Measurements from ENCODE around the gene GATA5.

Gene GATA5

DNA sequence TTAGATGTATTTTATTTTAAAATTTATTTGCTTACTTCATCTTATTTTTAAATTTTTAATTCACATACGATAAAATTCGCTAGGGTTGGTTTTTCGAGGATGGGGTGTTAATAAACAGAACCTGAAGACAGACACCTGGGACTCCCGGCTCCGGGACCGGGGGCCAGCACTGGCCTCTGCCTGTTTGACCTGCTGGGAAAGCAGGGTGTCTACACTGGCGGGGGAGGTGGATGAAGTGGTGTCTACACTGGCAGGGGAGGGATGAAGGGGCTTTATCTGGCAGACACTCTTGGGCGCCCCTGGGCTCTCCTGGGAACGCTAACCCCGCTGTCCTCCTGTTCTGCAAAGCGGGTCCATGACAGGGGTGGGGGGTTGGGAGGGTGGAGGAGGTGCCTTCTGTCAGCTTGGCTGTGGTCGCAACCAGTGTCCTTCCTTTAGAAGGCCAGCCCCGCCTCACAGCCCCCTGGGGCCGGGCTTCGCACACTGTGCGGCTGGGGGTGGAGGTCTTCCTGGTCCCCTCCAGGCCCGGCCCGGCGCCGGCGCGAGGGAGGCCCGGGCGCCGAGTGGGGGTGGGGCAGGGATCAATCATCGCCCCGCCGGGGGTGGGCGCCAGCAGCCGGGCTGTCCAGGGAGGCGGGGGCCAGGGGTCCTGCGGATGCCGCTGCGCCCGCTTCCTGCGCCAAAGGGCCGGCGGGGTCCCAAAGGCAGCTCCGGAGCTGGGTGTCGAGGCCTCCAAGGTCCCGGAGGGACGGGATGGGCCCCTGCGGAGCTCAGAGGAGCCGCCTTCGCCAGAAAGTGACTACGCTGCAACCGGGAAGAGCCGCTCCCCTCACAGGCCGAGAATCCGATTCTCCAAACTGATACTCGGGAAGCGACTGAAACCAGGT, 1.8 kb downstream of the GATA5 start:
- no peak overlapping the region for H3K4me3 ChIP-seq (ENCODE audit: low read depth, low read length)
- DNase-seq (ENCODE audit: low read depth) = no peak
- TF ChIP-seq, protein P1, sequence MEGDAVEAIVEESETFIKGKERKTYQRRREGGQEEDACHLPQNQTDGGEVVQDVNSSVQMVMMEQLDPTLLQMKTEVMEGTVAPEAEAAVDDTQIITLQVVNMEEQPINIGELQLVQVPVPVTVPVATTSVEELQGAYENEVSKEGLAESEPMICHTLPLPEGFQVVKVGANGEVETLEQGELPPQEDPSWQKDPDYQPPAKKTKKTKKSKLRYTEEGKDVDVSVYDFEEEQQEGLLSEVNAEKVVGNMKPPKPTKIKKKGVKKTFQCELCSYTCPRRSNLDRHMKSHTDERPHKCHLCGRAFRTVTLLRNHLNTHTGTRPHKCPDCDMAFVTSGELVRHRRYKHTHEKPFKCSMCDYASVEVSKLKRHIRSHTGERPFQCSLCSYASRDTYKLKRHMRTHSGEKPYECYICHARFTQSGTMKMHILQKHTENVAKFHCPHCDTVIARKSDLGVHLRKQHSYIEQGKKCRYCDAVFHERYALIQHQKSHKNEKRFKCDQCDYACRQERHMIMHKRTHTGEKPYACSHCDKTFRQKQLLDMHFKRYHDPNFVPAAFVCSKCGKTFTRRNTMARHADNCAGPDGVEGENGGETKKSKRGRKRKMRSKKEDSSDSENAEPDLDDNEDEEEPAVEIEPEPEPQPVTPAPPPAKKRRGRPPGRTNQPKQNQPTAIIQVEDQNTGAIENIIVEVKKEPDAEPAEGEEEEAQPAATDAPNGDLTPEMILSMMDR (IDR thresholded peaks at IDR 0.05; ENCODE audit: control insufficient read depth, extremely low read depth, insufficient read depth) = no peak

DNA sequence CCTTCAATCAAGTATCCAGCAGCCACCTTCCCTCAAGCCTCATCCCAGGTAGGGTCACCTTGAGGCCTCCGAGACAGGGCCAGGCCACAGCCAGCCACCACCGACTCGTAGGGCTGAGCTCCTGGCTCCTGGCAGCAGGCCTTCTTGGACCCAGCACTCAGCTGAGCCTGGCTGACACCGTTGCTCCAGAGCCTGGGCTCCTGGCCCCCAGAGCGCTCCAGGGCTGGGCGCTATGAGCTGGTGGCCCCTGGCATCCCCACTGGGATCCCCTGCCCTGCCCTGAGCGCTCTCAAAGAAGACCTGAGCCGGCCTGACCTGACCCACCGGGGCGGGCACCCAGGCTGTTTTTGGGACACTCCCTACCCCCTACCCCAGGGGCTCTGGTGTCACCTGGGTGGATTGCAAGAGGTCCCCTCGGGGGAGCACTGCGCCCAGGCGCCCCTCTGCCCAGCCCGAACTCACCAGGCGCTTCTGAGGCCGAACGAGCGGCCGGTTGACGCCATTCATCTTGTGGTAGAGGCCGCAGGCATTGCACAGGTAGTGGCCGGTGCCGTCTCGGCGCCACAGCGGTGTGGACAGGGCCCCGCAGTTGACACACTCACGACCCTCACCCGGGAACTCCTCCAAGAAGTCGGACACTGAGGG, 2.7 kb downstream of the GATA5 start:
- DNase-seq (ENCODE audit: low read depth) = no peak
- TF ChIP-seq, protein P1 (IDR thresholded peaks at IDR 0.05; ENCODE audit: control insufficient read depth, extremely low read depth, insufficient read depth) = no peak
- H3K4me3 ChIP-seq (ENCODE audit: low read depth, low read length) = no peak overlapping the region

DNA sequence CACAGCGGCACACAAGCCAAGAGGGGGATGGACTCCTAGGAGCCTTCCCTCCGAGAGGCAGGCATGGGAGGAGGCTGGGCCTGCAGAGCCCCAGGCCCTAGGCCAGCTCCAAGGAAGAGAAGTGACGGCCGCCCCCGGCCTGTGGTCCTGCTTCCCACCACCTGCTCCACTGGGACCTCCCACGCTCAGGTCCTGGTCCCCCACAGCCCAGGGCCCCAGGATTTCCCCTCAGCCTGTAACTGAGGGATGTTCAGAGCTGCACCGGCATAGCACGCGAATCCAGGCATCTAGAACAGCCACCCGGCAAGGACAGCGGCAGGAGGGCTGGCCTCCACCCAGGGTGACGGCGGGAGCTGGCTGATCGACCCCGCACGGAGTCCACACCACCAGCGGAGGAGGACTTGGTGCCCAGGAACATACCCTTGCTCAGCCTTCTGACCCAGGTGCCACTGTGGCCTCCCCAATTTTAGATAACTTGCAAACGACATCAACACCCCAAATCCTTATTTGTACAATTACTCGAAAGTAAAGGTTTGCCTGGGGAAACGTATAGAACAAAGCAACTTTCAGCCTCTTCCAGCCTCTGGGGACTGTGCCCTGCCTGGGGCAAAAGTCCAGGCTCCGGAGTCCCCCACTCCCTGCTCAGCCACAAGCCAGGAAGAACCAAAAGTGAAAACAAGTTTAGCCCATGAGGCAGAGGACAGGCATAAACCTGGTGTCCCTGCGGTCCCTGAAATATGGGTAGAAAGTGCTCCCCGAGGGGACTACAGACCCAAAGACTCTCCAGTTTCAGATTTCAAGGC, 3.5 kb downstream of the GATA5 start:
- DNase-seq (ENCODE audit: low read depth) = no peak
- H3K4me3 ChIP-seq (ENCODE audit: low read depth, low read length) = no peak overlapping the region

DNA sequence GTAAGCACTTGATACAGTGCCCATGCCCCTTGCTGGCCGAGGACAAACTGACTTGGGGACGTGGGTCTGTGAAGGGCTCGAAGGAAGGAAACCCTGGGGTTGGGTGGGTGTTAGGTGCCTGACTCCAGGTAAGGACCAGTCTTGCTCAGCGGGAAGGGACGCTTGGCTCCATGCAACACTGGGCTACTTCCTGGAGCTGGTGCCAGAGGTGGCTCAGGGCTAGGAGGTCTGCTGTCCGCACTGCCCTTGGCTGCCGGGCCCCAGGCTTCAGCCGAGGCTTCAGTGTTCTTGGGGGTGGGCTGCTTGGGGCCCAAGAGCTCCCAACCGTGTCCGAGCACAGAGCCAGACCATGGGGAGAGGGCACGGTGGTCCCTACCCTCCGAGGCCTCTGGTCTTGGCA, 5.3 kb downstream of the GATA5 start:
- no peak overlapping the region for H3K4me3 ChIP-seq (ENCODE audit: low read depth, low read length)
- no peak for DNase-seq (ENCODE audit: low read depth)
- TF ChIP-seq, protein P1 (IDR thresholded peaks at IDR 0.05; ENCODE audit: control insufficient read depth, extremely low read depth, insufficient read depth) = no peak

More for the DNA sequence above, 3.5 kb downstream of the GATA5 start:
- TF ChIP-seq, protein P1 (IDR thresholded peaks at IDR 0.05; ENCODE audit: control insufficient read depth, extremely low read depth, insufficient read depth) = no peak

DNA sequence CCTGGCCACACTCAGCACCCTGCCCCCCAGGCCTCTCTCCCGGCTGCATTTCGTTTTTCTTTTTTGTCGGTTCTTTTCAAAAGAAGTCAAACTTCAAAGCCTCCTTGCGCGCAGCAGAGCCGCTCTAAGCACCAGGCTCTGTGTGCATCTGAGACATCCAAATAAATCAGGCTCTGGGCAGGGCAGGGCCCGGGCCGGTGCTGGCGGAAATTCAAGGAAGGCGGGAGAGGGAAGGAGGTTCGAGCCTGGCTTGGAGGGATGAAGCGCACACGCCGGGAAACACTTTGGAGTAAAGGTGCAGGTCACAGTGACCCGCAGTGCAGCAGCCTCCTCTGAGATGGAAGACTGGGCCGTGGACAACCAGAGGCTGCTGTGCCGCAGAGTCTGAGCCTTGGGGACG, 5.8 kb downstream of the GATA5 start:
- TF ChIP-seq, protein P1 (IDR thresholded peaks at IDR 0.05; ENCODE audit: control insufficient read depth, extremely low read depth, insufficient read depth) = no peak
- no peak overlapping the region for H3K4me3 ChIP-seq (ENCODE audit: low read depth, low read length)
- DNase-seq (ENCODE audit: low read depth) = no peak

DNA sequence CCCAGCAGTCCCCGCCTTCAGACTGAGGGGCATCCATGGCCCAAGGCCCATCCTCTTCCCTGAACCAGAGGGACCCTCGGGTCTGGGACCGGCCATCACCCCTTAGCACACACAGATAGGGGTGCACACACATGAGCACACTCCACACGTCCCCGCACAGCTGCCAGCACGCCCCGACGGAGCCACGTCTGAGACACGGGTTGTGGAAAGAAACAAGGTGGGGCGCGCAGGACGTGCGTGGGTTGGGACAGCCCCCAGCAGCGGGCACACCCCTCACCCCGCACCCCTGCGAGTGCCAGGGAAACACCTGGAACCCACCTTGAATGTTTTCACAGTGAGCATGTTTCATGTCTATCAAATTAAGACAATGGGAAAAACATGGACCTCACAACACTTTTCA, 6.4 kb downstream of the GATA5 start:
- TF ChIP-seq, protein P1 (IDR thresholded peaks at IDR 0.05; ENCODE audit: control insufficient read depth, extremely low read depth, insufficient read depth) = no peak
- no peak for DNase-seq (ENCODE audit: low read depth)
- H3K4me3 ChIP-seq (ENCODE audit: low read depth, low read length) = no peak overlapping the region
